ENCODE results near the gene LDLRAD3.
"Not testable (repeated sequence)": the region's sequence is repeated elsewhere in the genome, so short reads cannot be mapped to it uniquely, and the experiment has no call there.

The LDLRAD3 gene

DNA sequence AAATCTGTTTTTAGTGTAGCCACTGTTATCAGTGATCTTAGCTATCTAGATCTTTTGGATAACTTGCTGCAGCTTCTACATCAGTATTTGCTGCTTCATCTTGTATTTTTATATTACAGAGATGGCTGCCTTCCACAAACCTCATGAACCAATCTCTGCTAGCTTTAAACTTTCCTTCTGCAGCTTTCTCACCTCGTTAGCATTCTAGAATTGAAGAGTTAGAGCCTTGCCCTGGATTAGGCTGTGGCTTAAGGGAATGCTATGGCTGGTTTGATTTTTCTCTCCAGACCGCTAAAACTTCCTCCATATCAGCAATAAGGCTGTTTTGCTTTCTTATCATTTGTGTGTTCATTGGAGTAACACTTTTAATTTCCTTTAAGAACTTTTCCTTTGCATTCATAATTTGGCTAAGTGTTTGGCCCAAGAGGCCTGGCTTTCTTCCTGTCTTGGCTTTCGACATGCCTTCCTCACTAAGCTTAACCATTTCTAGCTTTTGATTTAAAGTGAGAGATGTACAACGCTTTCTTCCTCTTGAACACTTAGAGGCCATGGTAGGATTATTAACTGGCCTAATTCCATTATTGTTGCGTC is 51.9 kb downstream of the LDLRAD3 start:
- no peak for DNase-seq (ENCODE audit: low read depth)

DNA sequence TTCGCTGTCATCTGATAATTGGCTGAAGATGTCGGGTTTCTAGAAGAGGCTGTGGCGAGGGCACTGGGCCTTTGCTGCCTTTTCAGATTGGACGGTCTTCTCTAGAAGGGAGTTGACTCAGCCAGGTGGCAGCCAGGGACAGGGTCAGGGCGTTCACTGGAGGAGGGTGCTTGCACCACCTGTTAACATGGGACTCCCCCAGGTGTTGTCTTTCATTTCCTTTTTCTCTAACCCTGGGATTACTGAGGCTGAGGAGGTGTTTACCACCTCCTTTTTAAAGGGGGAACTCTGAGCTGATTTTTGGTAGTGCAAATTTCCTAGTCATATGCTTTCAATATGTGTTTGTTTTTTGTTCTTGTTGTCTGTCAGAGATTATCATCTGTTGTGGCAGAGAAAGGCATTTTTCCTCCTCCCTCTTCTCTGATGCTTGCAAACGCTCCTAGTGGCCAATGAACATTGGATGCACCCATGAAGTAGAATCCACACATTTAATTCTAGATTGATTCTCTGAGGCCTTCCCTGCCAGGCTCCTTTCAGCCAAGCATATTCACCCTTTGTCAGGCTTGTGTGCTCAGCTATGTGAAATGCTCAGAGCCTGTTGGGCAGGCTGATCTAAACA is 54.1 kb downstream of the LDLRAD3 start:
- no peak for DNase-seq (ENCODE audit: low read depth)

DNA sequence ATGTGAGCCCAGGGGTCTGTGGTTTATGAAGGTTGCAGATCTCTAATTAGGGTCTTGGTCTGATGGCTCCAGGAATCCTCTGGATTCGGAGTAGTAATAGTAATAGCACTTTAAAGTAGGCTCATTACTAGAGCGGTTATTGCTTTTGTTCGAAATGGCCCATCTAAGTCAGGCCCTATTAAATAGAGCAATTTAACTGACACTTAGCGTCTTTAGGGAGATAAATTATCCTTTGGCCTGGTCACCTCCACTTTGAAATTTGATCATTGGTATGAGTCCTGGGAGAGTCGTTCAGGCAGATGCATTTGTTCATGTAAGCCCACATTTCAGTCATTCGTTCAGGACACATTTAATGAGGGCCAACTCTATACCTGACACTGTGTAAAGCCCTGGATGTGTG is 54.8 kb downstream of the LDLRAD3 start:
- no peak for DNase-seq (ENCODE audit: low read depth)

- DNase-seq (ENCODE audit: low read depth) = no peak
Measured at GRCh38 chr11:36000616-36001190, 56.8 kb downstream of the LDLRAD3 start.

- no peak for DNase-seq (ENCODE audit: low read depth)
Measured at GRCh38 chr11:36002196-36002595, 58.3 kb downstream of the LDLRAD3 start.

DNA sequence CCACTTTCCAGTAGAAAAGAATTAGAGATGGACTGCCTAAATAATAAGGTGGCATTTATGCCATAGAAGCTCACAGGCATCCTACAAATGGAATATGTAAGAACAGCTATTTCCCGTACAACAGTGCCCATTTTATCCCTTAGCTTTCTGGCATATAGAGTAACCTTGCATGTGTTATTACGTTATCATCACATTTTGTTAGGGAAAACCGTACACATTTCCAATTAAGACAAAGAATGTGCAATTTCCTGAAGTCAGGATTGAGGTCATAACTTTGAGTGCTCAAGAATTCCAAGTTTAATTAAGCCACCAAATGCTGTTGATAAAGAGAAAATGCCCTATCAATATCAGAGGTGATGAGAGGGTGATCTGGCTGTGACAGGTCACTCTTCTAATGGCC is 58.9 kb downstream of the LDLRAD3 start:
- no peak for DNase-seq (ENCODE audit: low read depth)

DNA sequence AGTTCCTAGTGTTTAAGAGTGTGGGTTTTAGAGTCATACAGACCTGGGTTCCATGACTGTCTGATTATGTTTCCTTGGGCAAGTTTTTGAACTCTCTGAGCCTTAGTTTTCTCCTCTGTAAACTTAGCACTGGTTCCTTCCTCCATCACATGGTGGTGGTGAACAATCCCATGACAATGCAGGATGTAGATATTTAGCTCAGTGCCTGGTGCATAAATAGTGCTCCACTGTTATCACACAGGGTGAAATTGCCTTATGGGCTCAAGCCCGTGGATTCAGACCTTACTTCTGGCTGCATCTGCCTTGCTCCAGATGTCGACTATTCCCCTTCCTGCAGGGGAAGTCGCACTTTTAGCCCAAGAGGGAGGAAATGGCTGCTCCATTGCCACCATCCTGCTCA is 62.7 kb downstream of the LDLRAD3 start:
- DNase-seq (ENCODE audit: low read depth) = no peak

DNA sequence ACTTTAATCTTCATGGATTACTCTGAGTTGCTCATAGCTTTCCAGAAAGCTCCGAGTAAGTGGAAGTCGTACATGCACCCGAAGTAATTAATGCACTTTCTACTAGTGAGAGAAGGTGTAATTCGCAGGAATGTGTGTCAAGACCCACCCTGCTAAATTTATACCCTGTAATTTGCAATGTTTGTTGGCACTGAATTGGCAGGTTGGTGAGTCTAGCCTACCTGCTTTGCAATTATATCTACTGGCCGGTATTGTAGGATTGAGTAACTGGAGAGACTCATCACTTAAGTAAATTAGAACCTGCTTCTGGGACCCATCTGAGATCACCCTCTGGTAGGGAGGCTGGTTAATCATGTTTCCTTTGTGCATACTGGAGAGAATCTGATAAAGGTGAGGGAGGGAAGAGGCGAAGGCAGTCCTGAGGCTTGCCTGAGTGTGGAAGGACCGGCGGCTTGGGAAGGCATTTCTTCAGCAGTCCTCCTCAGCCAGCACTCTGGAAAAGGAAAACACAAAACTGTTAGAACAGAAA is 63.3 kb downstream of the LDLRAD3 start:
- DNase-seq (ENCODE audit: low read depth) = no peak

GRCh38 chr11:36008584-36008983 is 64.7 kb downstream of the LDLRAD3 start:
- DNase-seq (ENCODE audit: low read depth) = no peak

DNA sequence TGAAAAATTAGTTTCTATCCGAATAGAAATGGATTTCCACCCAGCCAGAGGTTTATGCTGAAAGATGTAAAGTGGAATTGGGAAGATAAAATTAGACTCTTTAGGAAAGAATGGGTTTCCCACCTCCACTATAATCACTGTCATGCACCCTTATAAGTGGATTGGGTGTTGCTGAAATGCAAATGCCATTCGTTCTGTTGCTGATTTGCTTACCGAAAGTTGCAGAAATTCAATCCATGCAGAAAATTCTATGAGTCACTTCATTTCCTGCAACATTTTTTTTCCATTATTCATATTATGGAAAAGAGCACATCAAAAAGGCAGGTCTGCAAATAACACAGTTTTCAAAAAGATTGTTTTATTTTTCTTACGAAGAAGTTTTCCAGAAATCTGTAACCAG is 65.6 kb downstream of the LDLRAD3 start:
- DNase-seq (ENCODE audit: low read depth) = no peak

- no peak for DNase-seq (ENCODE audit: low read depth)
Measured at GRCh38 chr11:36010010-36010740, 66.3 kb downstream of the LDLRAD3 start.

- no peak for DNase-seq (ENCODE audit: low read depth)
Measured at GRCh38 chr11:36011574-36011973, 67.7 kb downstream of the LDLRAD3 start.

- DNase-seq (ENCODE audit: low read depth) = no peak
Measured at GRCh38 chr11:36012455-36012854, 68.6 kb downstream of the LDLRAD3 start.

DNA sequence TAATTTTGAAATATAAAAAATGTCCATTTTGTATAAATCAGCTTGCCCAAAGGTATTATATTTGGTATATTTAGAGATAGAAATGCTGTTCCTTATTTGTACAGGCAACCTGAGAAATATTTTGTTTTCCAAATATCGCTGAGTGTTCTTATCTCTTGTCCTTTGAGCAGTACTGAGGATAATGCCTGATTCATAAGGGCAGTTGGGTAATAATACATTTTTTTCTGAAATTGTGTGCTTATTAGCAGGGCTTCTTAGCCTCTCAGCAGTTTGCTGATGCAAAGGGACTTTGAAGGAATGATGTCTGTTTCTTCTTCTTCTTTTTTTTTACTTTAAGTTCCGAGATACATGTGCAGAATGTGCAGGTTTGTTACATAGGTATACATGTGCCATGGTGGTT is 69.1 kb downstream of the LDLRAD3 start:
- DNase-seq (ENCODE audit: low read depth) = no peak

- DNase-seq (ENCODE audit: low read depth) = not testable (repeated sequence)
Measured at GRCh38 chr11:36013446-36013845, 69.6 kb downstream of the LDLRAD3 start.

GRCh38 chr11:36013950-36014897 is 70.4 kb downstream of the LDLRAD3 start:
- DNase-seq (ENCODE audit: low read depth) = no peak

- DNase-seq (ENCODE audit: low read depth) = no peak
Measured at GRCh38 chr11:36014898-36015665, 71.2 kb downstream of the LDLRAD3 start.

- DNase-seq (ENCODE audit: low read depth) = no peak
Measured at GRCh38 chr11:36015799-36016198, 71.9 kb downstream of the LDLRAD3 start.

- no peak for DNase-seq (ENCODE audit: low read depth)
Measured at GRCh38 chr11:36016263-36016662, 72.4 kb downstream of the LDLRAD3 start.

DNA sequence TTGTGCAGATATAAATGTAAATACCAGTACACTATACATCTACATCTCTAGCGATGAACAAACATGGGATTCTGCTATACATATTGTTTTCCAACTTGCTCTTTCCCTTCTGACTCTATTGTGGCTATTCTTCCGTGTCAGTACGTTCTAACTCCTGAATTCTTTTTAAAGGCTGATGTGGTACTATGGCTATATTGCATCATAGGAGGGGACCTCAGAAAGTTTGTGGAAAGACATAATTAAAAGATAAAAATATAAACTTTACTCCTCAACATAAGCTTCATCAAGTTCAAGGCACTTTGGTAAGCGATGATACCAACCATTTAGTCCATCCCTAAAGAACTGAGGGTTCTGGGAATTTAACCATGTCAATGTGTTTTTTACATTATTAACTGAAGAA is 72.8 kb downstream of the LDLRAD3 start:
- no peak for DNase-seq (ENCODE audit: low read depth)

DNA sequence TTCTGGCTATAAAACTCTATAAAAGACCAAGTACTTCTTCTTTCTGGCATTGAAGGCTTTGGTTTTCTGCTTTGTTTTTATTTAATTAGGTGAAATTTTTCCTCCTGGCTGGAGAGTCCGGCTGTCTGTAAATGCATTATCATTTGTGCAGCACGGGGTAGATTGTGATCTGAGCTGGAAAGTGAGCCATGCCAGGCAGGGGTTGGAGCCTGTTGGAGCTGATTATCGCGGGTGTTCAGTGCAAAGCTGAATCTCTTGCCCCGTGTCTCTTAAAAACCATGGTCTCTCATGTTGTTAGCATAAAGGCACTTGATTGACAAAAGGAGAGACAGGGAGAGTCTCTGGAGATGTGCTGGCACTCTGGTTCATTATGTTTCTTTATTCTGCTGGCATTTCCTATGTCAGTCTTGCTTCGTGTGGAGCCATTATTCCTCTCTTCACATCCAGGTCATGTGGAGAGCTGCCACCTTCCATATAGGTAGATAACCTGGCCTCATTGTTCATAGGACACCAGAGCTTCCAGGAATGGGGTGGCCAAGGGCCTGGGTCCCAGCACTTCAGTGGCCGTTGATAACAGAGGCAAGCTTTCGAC is 75.2 kb downstream of the LDLRAD3 start:
- no peak for DNase-seq (ENCODE audit: low read depth)

Measured in activated T-helper 1 cell treated with Interleukin-2 at 50 U/mL for 16 hours (primary cell).